Embryonic facial prominence (tissue), 1 donor: ENCODE results near the gene CFAP97D2.
"Not testable (repeated sequence)": the region's sequence is repeated elsewhere in the genome, so short reads cannot be mapped to it uniquely, and the experiment has no call there.

Experiments
- DNase-seq: peaks from one replicate; pipeline ENCODE4 v3.0.0-alpha.2; 2016; ENCODE audit errors: extremely low spot score

CFAP97D2 gene

DNA sequence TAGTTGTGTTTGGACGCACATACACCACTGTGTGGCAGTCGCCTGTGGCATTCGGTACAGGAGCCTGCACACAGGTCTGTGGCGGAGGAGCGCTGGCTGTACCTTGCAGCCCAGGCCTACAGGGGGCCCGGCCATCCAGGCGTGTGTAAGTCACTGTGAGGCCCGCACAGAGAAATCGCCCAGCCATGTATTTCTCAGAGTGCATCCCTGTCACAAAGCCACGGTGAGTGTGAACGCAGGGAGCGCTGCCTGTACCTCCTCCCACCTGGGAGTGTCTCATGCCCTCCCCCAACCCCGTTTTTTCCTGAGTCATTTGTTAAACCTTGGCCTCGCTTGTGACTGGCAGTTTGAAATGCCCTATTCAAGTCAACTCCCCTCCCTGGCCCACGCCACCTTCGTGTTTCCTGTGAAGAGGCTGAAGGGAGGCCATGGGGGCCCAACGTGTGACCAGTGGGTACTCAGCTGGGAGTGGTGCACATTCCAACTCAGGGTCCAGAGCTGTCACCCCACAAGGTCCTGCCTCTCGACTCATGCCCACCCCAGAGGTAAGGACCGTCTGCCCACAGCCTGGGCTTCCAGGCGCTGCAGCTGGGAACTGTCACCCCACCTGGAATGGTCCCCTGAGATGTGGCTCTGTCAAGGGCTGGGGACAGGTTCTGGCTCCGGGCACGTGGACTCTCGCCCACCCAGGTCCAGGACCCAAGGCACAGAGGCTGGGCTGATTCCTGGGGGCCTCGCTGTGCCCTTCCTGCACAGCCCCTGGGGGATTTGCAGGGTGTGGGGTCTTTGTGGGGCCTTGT is 35.1 kb upstream of the CFAP97D2 start:
- no peak for DNase-seq

DNA sequence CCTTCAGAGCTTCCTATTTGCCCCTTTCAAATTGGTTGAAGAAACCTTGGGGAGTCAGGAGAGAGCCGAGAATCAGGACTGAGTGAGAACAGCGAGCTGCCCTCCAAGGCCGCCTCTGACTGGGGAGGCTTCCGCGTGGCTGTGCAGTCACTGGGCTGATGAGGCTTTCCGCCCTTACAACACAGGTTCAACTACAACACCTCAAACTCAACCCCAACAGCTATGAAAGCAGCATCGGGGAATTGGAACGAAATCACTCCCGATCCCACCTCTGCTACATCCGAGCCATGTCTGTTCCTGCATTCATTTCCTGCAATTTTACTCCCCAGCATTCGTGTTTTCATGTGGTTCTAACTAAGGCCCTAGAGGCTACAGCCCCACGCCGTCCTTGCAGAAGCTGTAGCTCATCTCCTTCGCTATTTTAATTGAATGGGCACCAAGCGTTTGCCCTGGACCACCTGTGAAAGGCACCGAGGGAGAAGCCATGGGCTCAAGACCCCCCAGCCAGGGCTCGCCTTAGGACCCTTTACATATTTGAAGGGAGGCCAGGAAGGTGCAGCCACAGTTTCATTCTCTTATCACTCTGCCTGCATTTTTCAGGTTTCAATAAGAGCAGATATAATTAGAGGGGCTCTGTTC is 34.3 kb upstream of the CFAP97D2 start:
- DNase-seq: no peak

DNA sequence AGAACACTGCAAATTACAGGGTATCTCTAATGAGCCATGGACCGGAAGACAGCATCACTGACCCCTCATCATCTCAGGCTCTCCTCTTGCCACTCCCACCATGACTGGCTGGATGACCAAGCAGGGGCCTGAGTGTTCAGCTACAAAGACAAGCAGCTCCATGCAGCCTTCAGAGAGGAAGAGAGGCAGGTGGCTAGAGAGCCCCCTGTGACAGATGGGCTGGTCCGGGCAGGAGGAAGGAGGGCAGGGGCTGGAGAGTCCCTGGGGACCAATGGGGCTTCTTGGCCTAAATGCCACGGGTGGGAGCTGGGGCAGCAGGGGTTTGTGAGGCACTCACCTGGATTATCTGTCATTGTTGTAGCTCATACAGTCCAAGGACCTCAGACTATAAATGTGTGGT is 33.8 kb upstream of the CFAP97D2 start:
- no peak for DNase-seq

DNA sequence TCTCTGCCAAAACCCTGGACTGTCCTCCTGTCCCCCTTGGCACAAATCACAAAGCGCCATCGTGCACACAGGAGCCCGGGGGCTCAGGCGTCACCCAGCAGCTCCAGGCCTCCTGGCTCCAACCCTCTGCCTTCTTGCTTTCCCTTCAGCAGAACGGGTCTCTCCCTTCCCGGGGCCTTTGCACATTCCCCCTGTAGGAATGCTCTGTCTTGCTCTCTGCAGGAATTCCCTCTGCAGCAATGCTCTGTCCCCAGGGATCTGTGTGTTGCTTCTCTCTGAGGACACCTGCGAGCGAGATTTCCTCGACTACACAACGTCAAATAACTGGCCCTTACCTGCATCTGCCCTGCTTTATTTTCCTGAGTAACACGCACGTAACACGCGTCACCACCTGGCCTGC is 33.3 kb upstream of the CFAP97D2 start:
- DNase-seq: no peak

DNA sequence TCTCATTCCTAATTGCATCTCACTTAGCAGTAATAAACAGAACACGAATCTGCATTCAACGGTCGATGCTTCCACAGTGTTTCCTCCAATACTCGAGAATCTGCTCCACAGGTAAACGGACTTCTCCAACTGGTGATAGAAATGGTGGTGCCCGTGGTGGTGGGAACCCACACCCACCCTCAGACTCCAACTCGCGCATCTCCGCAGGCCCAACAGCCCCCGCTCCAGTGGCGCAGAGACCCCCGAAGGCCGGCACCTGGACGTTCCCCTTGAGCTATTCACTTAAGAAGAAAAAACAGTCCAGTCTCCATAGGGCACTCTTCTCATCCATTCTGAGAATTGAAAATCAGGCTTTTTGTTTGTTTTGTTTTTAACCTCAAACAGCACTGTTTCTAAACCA is 32.9 kb upstream of the CFAP97D2 start:
- no peak for DNase-seq

DNA sequence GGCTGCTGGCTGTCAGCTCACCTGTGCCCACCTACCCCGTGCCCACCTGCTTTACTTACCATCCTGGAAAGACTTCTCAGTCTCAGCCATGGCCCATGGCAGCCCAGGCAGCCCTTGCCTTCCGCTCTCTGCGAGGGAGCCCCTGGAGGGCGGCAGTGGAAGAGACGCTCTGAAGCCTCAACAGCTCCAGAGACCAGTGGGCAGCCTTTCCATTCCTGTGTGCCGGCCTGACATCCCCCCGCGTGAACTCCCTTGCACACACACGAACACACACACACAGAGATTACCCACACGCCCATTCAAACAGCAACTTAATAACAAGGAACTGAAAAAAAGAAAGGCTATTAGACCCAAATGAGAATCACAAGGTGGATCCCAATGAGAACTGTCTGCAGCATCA is 32.4 kb upstream of the CFAP97D2 start:
- DNase-seq: no peak

DNA sequence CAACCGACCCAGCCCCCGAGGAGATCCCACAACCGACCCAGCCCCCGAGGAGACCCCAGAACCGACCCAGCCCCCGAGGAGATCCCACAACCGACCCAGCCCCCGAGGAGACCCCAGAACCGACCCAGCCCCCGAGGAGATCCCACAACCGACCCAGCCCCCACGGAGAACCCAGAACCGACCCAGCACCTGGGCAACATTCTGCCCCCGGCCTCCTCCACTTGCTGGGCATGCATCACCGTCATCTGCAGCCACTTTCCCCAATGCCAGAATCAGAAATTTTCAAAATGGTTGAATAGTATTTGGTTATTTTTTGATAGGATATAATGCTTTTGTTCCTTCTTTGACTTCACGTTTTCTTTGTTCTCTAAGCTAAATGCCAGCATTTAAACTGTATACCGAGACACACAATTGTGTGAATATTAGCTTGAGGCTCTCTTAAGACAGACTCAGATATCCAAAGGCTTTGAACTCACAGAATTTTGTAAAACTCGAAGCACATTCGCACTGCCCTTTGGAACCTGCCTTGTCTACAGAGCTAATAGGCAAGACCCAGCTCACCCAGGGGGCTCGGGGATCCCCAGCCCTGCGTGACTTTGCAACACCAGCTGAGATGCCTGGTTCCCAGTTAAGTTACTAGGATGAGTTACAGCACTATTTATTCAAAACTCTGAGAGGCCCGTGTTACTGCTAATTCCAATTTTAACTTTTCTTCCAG is 31.1 kb upstream of the CFAP97D2 start:
- no peak for DNase-seq

DNA sequence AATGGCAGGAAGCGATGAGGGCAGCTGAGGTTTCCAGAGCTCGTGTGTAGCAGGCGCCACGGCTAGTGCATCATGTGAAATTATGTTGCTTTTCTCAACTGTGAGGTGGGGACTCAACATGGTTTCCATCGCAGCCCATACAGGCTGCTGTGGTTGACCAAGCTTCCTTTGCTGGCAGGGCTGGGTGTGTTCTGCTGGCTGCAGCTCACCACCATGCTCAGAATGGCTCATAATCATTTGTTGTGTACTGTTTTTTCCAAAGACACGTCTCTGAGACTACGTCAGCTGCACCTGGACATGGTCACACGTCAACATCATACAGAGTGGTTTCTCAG is 30.6 kb upstream of the CFAP97D2 start:
- DNase-seq: no peak

DNA sequence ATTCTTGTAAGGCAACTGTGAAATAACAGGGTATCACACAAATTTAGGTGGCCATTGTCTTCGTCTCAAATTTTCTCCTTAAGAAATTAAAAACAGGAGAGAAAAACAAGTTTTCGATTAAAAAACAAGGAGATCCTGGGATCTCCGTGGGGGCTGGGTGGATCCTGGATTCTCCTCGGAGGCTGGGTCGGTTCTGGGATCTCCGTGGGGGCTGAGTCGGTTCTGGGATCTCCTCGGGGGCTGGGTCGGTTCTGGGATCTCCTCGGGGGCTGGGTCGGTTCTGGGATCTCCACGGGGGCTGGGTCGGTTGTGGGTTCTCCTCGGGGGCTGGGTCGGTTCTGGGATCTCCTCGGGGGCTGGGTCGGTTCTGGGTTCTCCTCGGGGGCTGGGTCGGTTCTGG is 30.2 kb upstream of the CFAP97D2 start:
- not testable (repeated sequence) for DNase-seq

DNA sequence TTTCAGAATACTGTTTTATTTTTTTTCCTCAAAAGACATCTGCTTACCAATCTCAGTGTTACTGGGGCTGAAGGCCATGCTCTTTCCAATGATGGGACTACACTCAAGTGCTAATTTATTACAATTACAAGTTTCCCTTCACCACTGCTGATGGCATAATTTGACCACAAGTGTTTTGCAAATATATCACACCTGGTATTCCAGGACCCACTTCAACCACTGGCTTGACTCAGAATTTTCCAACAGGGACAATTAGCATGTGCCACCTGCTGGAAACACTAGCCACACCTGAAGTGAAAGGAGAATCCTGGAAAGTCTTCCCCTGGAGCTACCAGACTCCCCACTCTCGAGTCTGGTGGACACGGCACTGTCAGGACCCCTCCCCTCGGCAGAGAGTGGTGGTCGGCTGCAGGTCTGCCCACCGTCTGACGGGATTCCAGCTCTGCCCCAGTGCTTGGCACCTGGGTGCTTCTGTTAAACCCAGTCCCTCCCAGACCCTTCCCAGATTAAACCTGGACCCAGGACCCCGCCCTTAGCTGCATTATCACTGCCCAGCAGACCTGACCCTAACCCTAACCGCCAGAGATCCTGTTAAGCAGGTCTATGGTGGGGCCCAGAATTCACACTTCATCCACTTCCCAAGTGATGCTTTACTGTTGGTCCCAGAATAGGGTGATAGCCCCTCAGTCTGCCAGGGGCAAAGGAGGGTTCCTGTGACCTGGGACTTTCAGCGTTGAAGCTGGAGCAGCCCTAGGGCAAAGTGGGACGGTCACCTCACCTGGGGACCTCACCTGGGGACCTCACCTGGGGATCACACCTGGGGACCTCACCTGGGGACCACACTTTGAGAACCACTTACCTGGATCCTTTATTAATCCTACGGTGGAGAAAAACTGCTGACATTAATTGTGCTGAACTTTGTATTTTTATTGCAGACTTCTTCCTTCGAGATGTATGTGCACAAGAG is 29.0 kb upstream of the CFAP97D2 start:
- DNase-seq: no peak

DNA sequence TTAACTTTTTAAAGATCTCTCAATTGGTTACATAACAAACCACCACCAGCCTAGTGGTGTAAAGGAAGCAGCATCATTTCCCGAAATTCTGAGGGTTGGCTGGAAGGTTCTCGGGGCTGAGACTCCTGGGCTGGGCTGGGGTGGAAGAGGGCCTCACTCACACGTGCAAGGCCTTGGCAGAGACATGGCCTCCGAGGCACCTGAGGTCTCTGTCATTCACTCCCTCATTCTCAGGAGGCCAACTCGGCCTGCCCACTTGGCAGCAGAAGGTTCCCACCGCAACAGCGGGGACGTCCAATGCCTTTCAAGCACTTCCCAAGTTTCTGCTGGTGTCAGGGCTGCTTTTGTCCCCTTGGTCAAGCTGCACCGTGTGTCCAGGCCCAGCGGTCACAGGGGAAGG is 28.0 kb upstream of the CFAP97D2 start:
- no peak for DNase-seq

DNA sequence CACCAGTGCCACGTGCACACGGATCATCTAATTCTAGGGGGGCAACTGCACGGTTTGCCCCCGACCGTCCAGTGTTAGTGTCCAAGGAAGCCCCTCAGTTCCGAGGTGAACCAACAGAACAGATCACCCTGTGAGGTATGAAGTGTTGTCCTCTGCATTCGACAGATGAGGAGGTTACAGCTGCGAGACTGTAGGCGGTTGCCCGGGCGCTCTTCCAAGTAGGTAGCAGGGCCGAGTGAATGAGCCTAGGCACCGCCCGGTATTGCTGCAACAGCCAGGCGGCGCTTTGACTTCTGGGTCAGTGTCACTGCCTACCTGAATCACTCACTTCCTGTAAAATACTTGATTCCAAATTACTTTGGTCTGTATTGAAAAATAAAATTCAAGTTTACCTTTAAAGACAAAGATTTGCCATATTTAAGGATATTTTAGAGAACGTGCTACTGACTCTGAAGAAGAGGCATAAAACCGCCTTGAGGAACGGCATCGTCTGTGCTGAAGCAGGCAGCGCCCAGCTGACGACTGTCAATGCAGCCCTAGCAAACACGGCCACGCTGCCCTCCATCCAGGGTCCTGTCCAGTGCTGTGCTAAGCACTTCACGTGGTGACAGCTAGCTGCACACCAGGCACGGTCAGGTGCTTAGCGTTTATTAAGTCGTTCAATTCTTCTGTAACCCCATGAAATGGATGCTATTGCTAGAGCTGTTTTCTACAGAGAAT is 27.3 kb upstream of the CFAP97D2 start:
- no peak for DNase-seq

DNA sequence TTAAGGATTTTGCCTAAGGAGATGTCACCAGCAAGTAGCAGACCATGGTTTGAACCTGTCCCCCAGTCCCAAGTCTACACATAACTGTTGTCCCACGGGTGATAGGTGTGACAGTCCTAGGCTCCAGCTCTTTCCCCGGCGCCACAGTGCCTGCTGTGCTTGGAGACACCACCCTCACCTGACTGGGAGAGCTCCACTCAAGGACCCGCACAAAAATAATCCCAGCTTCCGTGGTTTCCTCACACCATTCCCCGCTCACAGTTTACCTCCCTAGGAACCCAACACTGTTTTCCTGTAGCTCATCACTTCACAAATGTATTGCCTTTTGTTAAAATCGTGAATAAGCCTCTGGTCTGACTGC is 26.8 kb upstream of the CFAP97D2 start:
- DNase-seq: no peak

DNA sequence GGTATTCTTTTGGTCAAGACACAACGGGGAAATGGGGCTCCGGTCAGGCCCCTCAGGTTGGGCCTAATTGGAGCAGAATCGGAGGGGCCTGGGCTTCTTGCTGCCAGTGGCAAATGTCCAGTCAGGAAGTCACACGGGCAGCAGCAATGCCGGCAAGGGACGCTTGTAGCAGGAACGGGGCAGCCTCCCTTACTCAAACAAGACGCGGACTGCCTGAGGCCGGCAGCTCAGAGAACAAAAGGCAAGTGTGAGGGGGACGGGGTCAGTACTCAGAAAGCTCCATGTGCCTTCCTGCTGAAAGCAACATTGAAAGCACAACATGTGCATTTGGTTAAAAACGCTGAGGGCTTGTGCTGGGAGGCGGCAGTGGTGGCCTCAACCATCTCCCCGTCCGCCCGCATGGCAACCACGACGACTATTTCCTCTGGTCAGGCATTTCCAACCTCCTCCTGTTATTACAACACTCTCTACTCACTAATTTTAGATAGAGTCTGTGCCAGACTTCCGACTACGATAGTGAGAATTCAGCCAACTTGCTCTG is 26.2 kb upstream of the CFAP97D2 start:
- DNase-seq: no peak

DNA sequence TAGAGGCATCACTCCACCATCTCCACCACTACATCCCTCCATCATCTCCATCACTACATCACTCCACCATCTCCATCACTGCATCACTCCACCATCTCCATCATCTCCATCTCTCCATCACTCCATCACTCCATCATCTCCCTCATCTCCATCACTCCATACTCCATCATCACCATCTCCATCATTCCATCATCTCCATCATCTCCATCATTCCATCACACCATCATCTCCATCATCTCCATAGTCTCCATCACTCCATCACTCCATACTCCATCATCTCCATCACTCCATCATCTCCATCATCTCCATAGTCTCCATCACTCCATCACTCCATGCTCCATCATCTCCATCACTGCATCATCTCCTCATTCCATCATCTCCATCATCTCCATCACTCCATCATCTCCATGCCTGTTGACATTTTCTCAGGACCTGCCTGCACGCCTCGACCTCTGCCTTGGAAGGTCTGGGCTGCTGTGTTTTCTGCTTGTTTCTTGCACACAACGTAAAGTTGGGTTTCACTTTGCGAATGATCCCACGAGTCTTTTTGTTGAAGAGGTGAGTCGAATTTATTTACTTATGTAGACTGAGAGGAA is 25.5 kb upstream of the CFAP97D2 start:
- DNase-seq: no peak

DNA sequence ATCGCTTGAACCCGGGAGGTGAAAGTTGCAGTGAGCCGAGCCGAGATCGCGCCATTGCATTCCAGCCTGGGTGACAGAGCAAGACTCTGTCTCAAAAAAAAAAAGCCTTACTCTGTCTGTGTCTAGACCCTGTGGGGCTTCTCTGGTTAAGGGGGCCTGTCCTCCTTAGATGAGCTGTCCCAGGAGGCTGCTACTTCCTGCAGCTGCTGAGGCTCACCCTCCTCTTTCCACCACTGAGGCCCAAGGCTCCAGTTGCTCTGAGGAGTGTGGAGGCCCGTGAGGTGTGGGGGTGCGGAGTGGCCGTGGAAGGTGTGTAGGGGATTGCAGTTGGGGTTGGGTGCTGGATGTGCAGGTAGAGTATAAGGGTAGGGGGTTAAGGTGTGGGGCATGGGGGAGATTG is 24.6 kb upstream of the CFAP97D2 start:
- no peak for DNase-seq

DNA sequence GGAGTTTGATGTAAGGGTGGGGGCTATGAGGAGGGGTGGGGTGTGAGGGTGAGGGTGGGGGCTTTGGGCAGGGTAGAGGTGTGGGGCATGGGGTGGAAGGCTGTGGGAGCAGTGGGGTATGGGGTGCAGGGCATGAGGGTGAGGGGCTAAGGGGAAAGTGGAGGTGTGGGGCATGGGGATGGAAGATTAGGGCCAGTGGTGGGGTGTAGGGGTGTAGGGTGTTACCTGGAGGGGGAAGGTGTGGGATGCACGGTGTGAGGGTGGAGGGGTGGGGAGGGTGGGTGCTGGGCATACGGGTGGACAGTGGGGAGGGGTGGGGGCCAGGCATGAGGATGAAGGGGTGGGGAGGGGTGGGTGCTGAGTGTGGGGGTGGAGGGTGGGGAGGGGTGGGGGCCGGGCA is 23.7 kb upstream of the CFAP97D2 start:
- no peak for DNase-seq

DNA sequence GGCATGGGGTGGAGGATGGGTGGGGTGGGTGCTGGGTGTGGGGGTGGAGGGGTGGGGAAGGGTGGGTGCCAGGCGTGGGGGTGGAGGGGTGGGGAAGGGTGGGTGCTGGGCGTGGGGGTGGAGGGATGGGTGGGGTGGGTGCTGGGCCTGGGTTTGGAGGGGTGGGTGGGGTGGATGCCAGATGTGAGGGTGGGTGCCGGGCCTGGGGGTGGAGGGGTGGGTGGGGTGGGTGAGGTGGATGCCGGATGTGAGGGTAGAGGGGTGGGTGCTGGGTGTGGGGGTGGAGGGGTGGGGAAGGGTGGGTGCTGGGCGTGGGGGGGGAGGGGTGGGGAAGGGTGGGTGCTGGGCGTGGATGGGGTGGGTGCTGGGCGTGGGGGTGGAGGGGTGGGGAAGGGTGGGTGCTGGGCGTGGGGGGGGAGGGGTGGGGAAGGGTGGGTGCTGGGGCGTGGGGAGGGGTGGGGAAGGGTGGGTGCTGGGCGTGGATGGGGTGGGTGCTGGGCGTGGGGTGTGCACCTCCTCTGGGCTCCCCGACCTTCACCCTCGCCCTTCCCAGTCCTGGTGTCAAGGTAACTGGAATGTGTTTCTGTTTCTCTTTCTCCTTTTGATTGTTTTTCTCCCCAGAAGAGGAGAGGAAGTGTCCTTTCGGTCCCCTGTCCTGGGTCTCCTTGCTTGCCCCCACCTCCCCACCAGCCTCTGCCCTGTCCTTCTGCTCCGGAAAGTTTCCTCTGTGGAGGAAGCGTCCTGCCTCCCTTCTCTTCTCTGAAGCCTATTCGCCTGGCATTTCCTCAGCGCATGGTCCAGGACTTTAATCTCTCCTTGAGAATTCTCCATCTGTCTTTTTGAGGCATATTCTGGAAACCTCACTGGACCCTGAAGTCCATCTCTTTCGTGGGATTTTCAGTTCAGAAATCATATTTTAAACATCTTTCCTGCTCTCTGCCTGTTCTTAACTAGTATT is 22.9 kb upstream of the CFAP97D2 start:
- no peak for DNase-seq

DNA sequence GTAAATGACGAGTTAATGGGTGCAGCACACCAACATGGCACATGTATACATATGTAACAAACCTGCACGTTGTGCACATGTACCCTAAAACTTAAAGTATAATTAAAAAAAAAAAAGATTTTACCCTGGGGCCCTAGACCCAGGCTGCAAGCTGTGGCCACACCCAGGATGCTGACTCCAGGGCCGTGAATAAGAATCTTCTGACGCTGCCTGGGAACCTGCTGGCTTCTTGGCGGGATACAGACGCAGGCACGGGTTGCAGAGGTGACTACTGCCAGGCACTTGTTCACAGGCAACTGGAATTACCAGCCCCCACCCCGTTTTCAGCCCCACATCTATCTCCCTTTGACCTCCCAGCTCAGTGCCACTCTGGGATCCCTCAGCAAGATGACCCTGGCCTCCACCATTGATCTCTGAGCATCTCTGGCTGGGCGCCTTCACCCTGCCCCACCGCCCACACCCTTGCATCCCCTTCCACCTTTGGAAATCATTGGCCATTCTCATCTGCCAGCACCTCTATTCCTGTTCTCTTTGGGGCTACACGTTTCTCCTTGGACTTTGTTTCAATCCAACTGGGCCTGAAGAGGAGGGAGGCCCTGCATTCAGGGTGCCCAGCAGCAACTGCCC is 21.1 kb upstream of the CFAP97D2 start:
- no peak for DNase-seq
